NCI-H345 treated with DMSO at 0.1 percent for 48 hours (cell line): Measurements from ENCODE around the gene PPFIA3.
"Not testable (repeated sequence)": the region's sequence is repeated elsewhere in the genome, so short reads cannot be mapped to it uniquely, and the experiment has no call there.

Source experiments
- DNase-seq: peaks from one replicate; lab custom pipeline; 2025; ENCODE audit not compliant: unreplicated experiment; lab: John Stamatoyannopoulos, UW

The PPFIA3 gene

GRCh38 chr19:49102303-49102702 lies 17.0 kb upstream of the PPFIA3 start:
- DNase-seq: no peak

- DNase-seq: no peak
These were observed 15.8 kb upstream of the PPFIA3 start for GRCh38 chr19:49103331-49104085.

GRCh38 chr19:49104229-49104864 lies 15.0 kb upstream of the PPFIA3 start:
- no peak for DNase-seq

GRCh38 chr19:49106648-49107135 lies 12.7 kb upstream of the PPFIA3 start:
- DNase-seq: no peak

GRCh38 chr19:49107625-49108459 lies 11.5 kb upstream of the PPFIA3 start:
- no peak for DNase-seq

- DNase-seq: no peak
These were observed 10.3 kb upstream of the PPFIA3 start for GRCh38 chr19:49109051-49109450.

GRCh38 chr19:49109569-49110233 lies 9.6 kb upstream of the PPFIA3 start:
- no peak for DNase-seq

GRCh38 chr19:49110567-49110966 lies 8.8 kb upstream of the PPFIA3 start:
- no peak for DNase-seq

GRCh38 chr19:49111218-49111998 lies 7.9 kb upstream of the PPFIA3 start:
- no peak for DNase-seq

- peak; percentile 17 for DNase-seq
These were observed 5.3 kb upstream of the PPFIA3 start, which contains the start of gene LIN7B for GRCh38 chr19:49113762-49114629. LIN7B (plus strand) TSS chr19:49114370; CDS start chr19:49114405, 35 bp downstream.

GRCh38 chr19:49114630-49115363 lies 4.5 kb upstream of the PPFIA3 start:
- no peak for DNase-seq

GRCh38 chr19:49116544-49116943 lies 2.8 kb upstream of the PPFIA3 start:
- DNase-seq: no peak

GRCh38 chr19:49117677-49118564 lies 1.4 kb upstream of the PPFIA3 start:
- DNase-seq: no peak

- peak; percentile 78 for DNase-seq
These were observed 556 bp upstream of the PPFIA3 start, which contains the start of gene C19orf73 for GRCh38 chr19:49118565-49119410. C19orf73 (minus strand) TSS chr19:49119143; CDS start chr19:49119022, 121 bp downstream.

GRCh38 chr19:49120325-49120683 lies 960 bp downstream of the PPFIA3 start:
- no peak for DNase-seq

GRCh38 chr19:49120868-49121267 lies 1.5 kb downstream of the PPFIA3 start:
- DNase-seq: no peak

GRCh38 chr19:49121841-49122240 lies 2.5 kb downstream of the PPFIA3 start:
- DNase-seq: not testable (repeated sequence)
